LNCaP clone FGC (cell line): ENCODE data around the gene CFAP69.
"Not testable (repeated sequence)": the region's sequence is repeated elsewhere in the genome, so short reads cannot be mapped to it uniquely, and the experiment has no call there.

Experiments
- DNase-seq: peaks from one replicate; pipeline ENCODE4 v3.0.0-alpha.2; 2011; ENCODE audit warnings: low read depth
- H3K4me3 ChIP-seq: 2 replicates; pipeline ENCODE4 v1.5.1; 2011; ENCODE audit warnings: mild to moderate bottlenecking, low read depth, low read length, control low read depth
- TF ChIP-seq, protein P1 (sequence below): IDR thresholded peaks from 2 replicates; pipeline ENCODE4 v1.5.1; 2012; ENCODE audit warnings: mild to moderate bottlenecking; ENCODE audit not compliant: control insufficient read depth, insufficient read depth; ENCODE audit errors: extremely low read depth

Gene CFAP69

GRCh38 chr7:90347759-90348158, 102.8 kb downstream of the CFAP69 start:
- peak overlapping the region; percentile 96 for H3K4me3 ChIP-seq
- DNase-seq, result no peak

GRCh38 chr7:90349305-90349704, 104.3 kb downstream of the CFAP69 start:
- H3K4me3 ChIP-seq, result no peak overlapping the region
- DNase-seq, result no peak
- TF ChIP-seq, protein P1, sequence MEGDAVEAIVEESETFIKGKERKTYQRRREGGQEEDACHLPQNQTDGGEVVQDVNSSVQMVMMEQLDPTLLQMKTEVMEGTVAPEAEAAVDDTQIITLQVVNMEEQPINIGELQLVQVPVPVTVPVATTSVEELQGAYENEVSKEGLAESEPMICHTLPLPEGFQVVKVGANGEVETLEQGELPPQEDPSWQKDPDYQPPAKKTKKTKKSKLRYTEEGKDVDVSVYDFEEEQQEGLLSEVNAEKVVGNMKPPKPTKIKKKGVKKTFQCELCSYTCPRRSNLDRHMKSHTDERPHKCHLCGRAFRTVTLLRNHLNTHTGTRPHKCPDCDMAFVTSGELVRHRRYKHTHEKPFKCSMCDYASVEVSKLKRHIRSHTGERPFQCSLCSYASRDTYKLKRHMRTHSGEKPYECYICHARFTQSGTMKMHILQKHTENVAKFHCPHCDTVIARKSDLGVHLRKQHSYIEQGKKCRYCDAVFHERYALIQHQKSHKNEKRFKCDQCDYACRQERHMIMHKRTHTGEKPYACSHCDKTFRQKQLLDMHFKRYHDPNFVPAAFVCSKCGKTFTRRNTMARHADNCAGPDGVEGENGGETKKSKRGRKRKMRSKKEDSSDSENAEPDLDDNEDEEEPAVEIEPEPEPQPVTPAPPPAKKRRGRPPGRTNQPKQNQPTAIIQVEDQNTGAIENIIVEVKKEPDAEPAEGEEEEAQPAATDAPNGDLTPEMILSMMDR, result no peak

More at GRCh38 chr7:90347759-90348158, 102.8 kb downstream of the CFAP69 start:
- TF ChIP-seq, protein P1, result no peak

DNA sequence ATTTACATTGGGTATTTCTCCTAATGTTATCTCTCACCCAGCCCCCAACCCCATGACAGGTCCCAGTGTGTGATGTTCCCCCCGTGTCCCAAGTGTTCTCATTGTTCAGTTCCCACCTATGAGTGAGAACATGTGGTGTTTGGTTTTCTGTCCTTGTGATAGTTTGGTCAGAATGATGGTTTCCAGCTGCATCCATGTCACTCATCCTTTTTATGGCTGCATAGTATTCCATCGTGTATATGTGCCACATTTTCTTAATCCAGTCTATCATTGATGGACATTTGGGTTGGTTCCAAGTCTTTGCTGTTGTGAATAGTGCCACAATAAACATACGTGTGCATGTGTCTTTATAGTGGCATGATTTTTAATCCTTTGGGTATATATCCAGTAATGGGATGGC, 105.1 kb downstream of the CFAP69 start:
- not testable (repeated sequence) for H3K4me3 ChIP-seq, DNase-seq

GRCh38 chr7:90351987-90352386, 107.0 kb downstream of the CFAP69 start:
- TF ChIP-seq, protein P1, result no peak
- DNase-seq, result no peak
- no peak overlapping the region for H3K4me3 ChIP-seq
